Sigmoid colon (tissue), 4 donors: ENCODE results near the gene FXYD7.

Experiments
- EP300 ChIP-seq, 4 donors: sonication (generic); formaldehyde crosslinking; IDR thresholded peaks; one replicate each; pipeline ENCODE4 v1.6.1; 2017; ENCODE audit warnings: antibody characterized with exemption in 4 of 4
- POLR2A ChIP-seq, 2 donors: fragments of 450-650 bp; IDR thresholded peaks; one replicate each; pipeline ENCODE4 v1.6.1; 2016; ENCODE audit warnings: antibody characterized with exemption in 2 of 2, mild to moderate bottlenecking in 2 of 2, moderate library complexity in 2 of 2
- POLR2AphosphoS5 ChIP-seq, 4 donors: sonication (generic); formaldehyde crosslinking; IDR thresholded peaks; one replicate each; pipeline ENCODE4 v1.6.1; 2017; ENCODE audit warnings: antibody characterized with exemption in 4 of 4
- TF ChIP-seq, protein P1 (sequence below), 4 experiments: fragments of 450-650 bp in 3 of 4; fragments of 200-600 bp in 1 of 4; IDR thresholded peaks; one replicate each; pipeline ENCODE4 v1.5.1; 2016 to 2019; ENCODE audit warnings: antibody characterized with exemption in 4 of 4, mild to moderate bottlenecking in 3 of 4, moderate library complexity in 2 of 4

DNA sequence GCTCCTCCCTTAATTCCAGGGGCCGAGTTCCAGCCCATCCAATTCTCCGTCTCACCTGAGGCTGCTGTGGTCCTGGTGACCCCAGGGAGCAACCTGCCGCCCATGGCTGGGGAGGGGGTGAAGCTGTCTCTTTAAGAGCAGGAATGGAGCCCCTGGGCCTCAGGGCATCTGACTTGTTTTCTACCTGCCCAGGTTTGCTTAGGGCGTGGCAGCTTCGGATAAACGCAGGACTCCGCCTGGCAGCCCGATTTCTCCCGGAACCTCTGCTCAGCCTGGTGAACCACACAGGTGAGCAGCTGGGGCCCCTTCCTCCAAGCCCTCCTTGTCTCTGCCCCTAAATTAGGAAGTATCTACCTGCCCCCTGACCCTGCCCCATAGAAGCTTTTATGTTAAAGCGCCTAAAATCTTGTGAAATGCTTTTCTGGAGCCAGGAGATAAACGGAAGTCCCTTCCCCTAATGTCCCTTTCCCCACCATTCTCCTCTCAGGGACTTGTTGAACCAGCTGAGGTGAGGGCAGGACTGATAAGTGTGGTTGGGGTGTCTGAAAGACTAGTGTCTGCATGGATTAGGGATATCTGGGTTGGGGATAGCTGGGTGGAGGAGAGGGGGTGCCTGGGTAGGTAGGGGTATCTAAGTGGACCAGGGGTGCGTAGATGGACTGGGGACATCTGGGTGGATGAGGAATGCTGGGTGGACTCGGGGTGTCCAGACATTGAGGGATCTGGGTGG lies 26.8 kb upstream of the FXYD7 start:
- TF ChIP-seq POLR2A (IDR thresholded peaks at IDR 0.05): peak in 1 of 2 donors; percentile 35
- TF ChIP-seq, protein P1, sequence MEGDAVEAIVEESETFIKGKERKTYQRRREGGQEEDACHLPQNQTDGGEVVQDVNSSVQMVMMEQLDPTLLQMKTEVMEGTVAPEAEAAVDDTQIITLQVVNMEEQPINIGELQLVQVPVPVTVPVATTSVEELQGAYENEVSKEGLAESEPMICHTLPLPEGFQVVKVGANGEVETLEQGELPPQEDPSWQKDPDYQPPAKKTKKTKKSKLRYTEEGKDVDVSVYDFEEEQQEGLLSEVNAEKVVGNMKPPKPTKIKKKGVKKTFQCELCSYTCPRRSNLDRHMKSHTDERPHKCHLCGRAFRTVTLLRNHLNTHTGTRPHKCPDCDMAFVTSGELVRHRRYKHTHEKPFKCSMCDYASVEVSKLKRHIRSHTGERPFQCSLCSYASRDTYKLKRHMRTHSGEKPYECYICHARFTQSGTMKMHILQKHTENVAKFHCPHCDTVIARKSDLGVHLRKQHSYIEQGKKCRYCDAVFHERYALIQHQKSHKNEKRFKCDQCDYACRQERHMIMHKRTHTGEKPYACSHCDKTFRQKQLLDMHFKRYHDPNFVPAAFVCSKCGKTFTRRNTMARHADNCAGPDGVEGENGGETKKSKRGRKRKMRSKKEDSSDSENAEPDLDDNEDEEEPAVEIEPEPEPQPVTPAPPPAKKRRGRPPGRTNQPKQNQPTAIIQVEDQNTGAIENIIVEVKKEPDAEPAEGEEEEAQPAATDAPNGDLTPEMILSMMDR (IDR thresholded peaks at IDR 0.05): no peak
- no peak for TF ChIP-seq EP300 (IDR thresholded peaks at IDR 0.05)
- no peak for TF ChIP-seq POLR2AphosphoS5 (IDR thresholded peaks at IDR 0.05)
